Fibroblast of the aortic adventitia (primary cell): ENCODE results near the gene ABHD15. TPM values are rescaled to one million over a fixed set of nuclear protein-coding genes. Genes with fewer than 3 reads are reported as not detected.

Experiments
- DNase-seq: peaks from one replicate; pipeline ENCODE4 v3.0.0-alpha.2; 2010; ENCODE audit warnings: low read depth
- H3K4me3 ChIP-seq: 2 replicates; pipeline ENCODE4 v1.5.1; 2011; ENCODE audit warnings: low read depth, mild to moderate bottlenecking, control low read depth, low read length, moderate library complexity
- total RNA-seq: library from RNA; depleted of rRNA; stranded (reverse); fragments of >200 nt; gene quantifications from 2 replicates; pipeline ENCODE4 v1.2.3, GENCODE V29; 2012; ENCODE audit warnings: low replicate concordance
- TF ChIP-seq, protein P1 (sequence below): IDR thresholded peaks from 2 replicates; pipeline ENCODE4 v1.5.1; 2011; ENCODE audit warnings: mild to moderate bottlenecking, low read length, control low read depth, inconsistent platforms; ENCODE audit not compliant: insufficient read depth

ABHD15 gene
- total RNA-seq, 1 donor = 15.3 TPM

DNA sequence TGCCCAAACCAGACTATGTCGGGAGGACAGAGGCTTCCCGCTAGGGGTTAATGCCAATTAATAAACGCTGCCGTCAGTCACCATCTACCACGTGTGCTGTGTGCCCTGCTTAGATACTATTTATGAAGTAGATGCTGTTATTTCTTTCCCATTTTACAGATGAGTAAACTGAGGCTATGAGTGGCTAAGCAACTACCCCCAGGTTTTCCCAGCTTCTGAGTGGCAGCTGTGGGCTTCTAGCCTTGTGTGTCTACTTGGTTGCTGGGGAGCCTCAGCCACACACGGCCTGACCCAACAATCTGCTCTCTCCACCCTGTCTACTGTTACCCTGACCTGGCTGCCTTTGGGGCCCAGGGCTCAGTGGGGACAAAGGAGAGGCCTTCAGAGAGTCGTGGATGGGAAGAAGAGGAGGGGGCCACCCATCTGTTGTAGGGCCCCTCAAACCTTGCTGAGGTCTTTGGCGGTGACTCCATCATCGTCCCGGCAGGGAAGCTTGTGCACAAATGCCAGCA is 15.5 kb upstream of the ABHD15 start:
- TF ChIP-seq, protein P1, sequence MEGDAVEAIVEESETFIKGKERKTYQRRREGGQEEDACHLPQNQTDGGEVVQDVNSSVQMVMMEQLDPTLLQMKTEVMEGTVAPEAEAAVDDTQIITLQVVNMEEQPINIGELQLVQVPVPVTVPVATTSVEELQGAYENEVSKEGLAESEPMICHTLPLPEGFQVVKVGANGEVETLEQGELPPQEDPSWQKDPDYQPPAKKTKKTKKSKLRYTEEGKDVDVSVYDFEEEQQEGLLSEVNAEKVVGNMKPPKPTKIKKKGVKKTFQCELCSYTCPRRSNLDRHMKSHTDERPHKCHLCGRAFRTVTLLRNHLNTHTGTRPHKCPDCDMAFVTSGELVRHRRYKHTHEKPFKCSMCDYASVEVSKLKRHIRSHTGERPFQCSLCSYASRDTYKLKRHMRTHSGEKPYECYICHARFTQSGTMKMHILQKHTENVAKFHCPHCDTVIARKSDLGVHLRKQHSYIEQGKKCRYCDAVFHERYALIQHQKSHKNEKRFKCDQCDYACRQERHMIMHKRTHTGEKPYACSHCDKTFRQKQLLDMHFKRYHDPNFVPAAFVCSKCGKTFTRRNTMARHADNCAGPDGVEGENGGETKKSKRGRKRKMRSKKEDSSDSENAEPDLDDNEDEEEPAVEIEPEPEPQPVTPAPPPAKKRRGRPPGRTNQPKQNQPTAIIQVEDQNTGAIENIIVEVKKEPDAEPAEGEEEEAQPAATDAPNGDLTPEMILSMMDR = no peak
- no peak overlapping the region for H3K4me3 ChIP-seq
- no peak for DNase-seq

DNA sequence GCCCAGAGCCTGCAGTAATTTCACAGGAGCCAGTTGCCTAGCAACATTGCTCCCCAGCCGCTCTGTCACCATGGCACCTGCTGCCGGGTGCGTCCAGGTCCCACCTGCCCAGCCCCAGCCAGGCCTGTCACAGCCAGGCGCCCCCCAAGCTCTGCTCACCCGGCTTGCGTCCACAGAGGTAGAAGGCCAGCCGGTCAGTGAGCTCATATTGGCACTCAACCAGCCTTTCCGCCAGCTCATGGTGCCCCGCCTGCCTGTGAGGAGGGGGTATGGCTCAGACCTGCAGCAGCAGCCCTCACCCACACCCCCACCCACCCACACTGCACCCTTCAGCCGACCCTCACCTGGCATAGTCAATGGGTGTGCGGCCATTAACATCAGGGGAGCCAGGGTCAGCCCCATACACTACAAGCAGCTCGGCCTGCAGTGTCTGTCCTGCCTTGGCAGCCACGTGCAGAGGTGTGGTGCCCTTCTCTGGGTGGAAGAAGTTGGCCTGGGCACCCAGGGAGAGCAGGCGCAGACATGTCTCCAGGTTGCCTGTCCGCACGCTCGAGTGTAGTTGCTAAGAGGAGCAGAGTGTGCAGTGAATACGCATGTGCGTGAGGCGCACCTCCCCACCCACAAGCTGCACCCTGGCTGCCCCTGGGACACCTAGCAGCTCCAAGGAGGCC is 14.9 kb upstream of the ABHD15 start:
- H3K4me3 ChIP-seq = no peak overlapping the region
- TF ChIP-seq, protein P1 = no peak
- DNase-seq = no peak

DNA sequence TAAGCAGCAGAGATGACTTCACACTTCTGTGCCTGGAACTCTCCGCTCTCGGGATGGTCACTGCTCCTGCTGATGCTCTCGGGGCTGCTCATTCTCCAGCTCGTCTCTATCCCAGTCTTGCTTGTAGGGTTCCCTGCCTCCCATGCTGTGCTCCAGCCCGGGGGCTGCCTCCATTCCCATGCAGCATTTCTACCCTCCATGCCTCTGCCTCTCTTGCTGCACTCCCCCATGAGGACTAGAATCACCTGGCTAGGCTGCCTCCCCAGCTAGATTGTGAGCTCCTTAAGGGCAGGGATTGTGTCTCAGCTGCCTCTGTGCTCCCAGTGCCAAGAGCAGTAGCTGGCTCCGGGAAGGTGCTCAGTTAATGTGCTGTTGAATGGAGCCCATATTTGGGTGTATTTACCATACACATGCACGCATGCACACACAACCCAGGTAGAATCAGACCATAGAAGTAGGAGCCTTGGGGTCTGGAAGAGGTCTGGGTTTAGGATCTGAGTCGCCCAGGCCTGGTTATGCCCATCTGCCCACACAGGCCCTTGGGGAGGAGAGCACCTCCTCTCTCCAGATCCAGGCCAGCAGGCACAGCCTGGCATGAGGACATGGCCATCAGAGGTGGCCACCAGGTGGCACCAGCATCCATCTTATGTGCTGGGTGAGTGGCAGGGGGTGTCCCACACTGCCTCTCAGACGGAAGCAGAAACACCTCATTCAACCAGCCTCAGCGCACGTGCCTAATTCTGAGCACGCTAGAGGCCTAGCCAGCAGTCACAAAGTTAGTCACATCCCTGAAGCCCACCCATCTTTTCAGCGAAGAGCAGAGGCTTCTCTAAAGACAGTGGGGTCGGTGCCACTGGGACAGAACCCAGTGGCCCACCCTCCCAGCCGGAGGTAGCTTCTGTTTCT is 13.3 kb upstream of the ABHD15 start:
- H3K4me3 ChIP-seq = no peak overlapping the region
- TF ChIP-seq, protein P1 = peak; percentile 84
- DNase-seq = peak; percentile 76

DNA sequence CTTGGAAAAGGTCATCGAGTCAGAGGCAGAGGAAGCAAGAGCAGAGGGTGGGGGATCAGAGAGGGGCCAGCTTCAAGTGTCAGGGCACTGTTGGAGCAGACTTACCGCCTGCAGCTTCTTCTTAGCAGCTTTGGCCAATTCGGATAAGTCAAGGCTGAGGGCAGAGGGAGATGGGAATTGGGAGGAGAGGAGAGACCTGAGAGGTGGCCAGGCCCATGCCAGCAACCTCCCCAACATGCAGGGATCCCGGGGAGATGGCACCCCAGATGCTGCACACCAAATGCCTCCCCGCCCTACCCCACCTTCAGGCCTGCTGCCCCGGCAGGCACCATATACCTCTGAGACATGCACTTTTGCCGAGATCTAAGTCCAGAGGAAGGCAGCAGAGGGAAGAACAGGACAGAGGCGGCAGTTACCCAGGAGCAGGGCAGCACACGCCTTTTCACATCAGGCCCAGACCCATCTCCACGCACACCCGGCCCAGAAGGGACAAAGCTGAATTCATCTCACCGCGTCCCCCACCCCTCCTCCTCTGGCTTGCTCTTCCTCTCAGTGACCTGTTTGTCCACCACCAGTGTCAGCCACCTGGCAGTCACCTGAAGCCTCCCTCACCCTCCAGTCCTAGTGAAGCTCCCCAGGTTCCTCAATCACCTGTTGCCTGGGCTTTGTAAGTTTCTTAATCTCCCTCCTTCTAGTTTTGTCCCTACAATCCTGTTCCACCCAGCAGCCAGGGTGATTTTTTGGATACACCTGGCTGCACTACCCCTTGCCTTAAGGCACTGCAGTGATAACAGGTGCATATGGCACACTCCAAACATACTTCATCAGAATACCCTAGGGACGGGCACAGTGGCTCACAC is 12.0 kb upstream of the ABHD15 start:
- no peak for DNase-seq
- TF ChIP-seq, protein P1 = no peak
- H3K4me3 ChIP-seq = no peak overlapping the region

DNA sequence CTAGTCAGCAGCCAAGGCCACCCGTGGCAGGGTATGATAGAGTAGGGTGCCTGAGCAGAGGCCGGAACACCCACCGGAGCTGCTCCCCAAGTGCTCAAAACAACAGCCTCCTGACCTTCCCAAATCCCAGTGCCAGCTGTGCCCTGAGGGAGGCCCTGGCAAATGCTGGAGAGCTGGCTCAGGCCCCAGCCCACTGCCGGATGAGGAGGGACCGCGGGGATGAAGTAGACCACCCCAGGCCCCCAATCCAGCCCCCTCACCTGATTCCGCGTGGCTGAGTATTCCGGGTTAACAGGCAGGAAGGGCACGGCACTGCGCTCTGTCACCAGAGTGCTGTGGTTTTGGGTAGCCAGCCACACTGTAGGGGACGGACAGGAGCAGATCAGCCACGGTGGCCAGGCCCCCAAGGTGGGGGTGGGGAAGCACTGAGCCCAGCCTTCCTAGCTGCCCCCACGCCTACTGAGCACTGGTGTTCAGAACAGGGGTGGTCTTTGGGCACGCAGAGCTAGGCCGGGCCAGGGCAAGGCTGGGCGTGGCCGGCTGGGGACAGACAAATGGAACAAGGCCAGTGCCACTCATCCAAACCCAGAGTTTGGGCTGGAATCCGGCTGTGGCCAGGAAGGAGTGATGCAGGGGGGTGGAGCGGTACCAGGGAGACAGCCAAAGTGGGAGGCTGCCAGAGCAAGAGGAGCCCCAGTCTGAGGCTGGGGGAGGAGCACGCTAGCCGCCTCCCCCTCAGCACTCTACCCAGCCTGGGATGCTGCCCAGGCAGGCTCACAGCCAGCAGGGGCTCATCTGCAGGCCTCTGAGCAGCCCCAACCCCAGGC is 10.8 kb upstream of the ABHD15 start:
- H3K4me3 ChIP-seq = no peak overlapping the region
- TF ChIP-seq, protein P1 = no peak
- peak; percentile 65 for DNase-seq

DNA sequence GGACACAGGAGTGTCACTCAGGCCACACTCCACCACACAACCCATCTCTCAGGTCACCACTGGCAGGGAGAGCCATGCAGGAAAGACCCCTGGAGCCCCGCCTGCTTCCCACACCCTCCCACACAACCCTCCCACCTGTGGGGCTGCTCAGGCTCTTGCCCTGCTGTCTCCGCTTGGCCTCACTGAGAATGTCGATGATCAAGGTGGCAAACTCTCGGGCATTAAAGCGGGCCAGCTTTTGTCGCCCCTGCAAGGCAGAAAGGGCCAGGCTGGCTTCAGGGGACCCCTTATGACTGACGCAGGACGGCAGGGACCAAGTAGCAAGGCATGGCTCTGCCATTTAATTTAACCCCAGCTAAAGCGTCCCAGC is 10.1 kb upstream of the ABHD15 start:
- H3K4me3 ChIP-seq = no peak overlapping the region
- TF ChIP-seq, protein P1 = no peak
- DNase-seq = no peak
